Bronchial epithelial cell (primary cell): ENCODE results near the gene SIGLEC8. TPM values are rescaled to one million over a fixed set of nuclear protein-coding genes. Genes with fewer than 3 reads are reported as not detected.

Source experiments
- DNase-seq: peaks from one replicate; pipeline ENCODE4 v3.0.0-alpha.2; 2010; ENCODE audit warnings: low read depth
- FAIRE-seq: peaks from 2 replicates; lab custom pipeline; 2011; peaks lifted over from hg19 to GRCh38; lab: Jason Lieb, UNC
- H3K27me3 ChIP-seq: 2 replicates; pipeline ENCODE4 v1.5.1; 2011; ENCODE audit warnings: low read length; ENCODE audit not compliant: control insufficient read depth, insufficient read depth
- H3K36me3 ChIP-seq: 2 replicates; pipeline ENCODE4 v1.5.1; 2011; ENCODE audit warnings: low read length; ENCODE audit not compliant: control insufficient read depth, insufficient read depth
- H3K4me3 ChIP-seq: 2 replicates; pipeline ENCODE4 v1.5.1; 2011; ENCODE audit warnings: mild to moderate bottlenecking, low read depth, low read length, control low read depth
- total RNA-seq: library from RNA; depleted of rRNA; stranded (reverse); fragments of >200 nt; gene quantifications from 2 replicates; pipeline ENCODE4 v1.2.1, GENCODE V29; 2014
- TF ChIP-seq, protein P1 (sequence below): IDR thresholded peaks from 2 replicates; pipeline ENCODE4 v1.5.1; 2011; ENCODE audit warnings: mild to moderate bottlenecking, moderate library complexity, low read length, control low read depth, inconsistent platforms; ENCODE audit not compliant: insufficient read depth, severe bottlenecking

The SIGLEC8 gene
- total RNA-seq, 1 donor from 2014 or later: not detected

DNA sequence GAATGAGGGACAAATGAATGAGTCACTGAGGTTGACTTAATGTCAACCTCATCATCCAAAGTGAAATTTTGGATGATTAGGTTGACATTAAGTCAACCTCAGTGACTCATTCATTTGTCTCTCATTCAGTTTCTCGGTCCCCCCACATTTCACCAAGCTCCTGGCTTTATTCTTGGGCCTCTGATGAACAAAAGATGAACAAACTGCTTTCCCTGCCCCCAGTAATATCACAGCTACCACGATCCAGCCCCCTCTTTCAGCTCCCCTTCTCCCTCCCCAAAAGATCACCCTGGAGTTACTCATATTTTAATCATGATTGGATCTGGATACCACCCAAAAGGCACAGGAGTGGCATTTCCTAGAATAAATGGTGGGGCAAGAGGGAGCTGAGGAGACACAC is 30.9 kb upstream of the SIGLEC8 start:
- H3K36me3 ChIP-seq: no peaks in the 10 kb centered on the region
- H3K27me3 ChIP-seq: no peaks in the 10 kb centered on the region
- TF ChIP-seq, protein P1, sequence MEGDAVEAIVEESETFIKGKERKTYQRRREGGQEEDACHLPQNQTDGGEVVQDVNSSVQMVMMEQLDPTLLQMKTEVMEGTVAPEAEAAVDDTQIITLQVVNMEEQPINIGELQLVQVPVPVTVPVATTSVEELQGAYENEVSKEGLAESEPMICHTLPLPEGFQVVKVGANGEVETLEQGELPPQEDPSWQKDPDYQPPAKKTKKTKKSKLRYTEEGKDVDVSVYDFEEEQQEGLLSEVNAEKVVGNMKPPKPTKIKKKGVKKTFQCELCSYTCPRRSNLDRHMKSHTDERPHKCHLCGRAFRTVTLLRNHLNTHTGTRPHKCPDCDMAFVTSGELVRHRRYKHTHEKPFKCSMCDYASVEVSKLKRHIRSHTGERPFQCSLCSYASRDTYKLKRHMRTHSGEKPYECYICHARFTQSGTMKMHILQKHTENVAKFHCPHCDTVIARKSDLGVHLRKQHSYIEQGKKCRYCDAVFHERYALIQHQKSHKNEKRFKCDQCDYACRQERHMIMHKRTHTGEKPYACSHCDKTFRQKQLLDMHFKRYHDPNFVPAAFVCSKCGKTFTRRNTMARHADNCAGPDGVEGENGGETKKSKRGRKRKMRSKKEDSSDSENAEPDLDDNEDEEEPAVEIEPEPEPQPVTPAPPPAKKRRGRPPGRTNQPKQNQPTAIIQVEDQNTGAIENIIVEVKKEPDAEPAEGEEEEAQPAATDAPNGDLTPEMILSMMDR: no peak
- DNase-seq (no peak), FAIRE-seq (no peak)
- no peak overlapping the region for H3K4me3 ChIP-seq

GRCh38 chr19:51488491-51488890 is 30.2 kb upstream of the SIGLEC8 start:
- Histone ChIP-seq H3K36me3 (no peaks in the 10 kb centered on the region), H3K27me3 (no peaks in the 10 kb centered on the region), H3K4me3 (no peak overlapping the region)
- TF ChIP-seq, protein P1: no peak
- DNase-seq (no peak), FAIRE-seq (no peak)

GRCh38 chr19:51485960-51486660 is 27.9 kb upstream of the SIGLEC8 start:
- Histone ChIP-seq H3K36me3 (no peaks in the 10 kb centered on the region), H3K4me3 (no peak overlapping the region), H3K27me3 (no peaks in the 10 kb centered on the region)
- TF ChIP-seq, protein P1: no peak
- DNase-seq (no peak), FAIRE-seq (peak; percentile 18)

DNA sequence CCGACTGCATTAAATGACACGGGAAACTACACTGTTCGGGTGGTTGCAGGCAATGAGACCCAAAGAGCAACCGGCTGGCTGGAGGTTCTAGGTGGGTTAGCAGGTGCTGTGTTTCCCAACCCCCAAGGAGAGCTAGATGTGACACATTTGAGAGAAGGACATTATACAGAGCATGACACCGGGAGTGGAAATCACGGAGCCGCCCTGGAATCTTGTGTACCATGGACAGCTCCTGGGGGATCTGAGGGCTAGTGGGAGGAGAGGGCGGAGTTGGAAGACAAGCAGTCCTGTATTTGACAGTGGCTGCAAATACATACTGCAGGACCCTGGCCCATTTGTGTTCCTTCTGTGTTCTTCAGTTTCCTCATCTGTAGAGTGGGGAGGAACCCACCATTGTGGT is 22.3 kb upstream of the SIGLEC8 start:
- Histone ChIP-seq H3K4me3 (no peak overlapping the region), H3K27me3 (no peaks in the 10 kb centered on the region), H3K36me3 (no peaks in the 10 kb centered on the region)
- TF ChIP-seq, protein P1: no peak
- FAIRE-seq (no peak), DNase-seq (no peak)

DNA sequence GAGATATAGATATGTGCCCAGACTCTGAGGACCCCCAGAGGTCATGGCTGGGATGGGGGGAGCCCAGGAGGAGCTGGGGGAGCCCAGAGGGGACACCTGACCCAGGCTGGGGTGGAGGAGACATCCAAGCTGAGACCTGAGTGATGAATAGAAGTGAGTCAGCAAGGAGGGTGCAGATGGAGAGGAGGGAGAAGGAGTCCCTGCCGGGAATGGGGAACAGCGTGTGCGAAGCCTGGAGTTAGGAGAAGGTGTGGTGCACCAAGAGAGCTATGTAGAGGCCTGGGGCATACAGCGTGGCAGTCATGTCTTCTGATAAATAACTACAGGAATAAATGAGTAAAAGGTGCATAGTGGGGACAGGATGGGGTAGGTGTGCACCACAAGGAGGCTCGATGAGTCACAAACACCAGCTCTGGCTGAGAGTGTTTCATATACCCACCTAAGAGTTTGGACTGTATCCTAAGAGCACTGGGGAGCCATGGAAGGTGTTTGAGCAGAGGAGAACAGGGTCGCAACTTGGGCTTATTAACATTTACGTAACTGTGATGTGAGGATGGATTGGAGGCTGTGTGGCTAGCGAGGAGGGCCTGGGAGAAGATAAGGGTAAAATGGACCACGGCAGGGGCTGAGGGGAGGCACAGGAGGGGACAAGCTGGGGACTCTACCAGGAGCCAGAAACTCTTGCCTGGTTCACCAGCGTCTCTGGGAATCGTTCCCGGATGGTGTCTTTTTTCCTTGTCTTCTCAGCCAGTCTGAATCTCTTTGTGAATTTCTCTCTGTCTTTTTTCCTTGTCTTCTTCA is 21.5 kb upstream of the SIGLEC8 start:
- FAIRE-seq (peak; percentile 55), DNase-seq (no peak)
- no peaks in the 10 kb centered on the region for H3K36me3 ChIP-seq
- H3K27me3 ChIP-seq: no peaks in the 10 kb centered on the region
- TF ChIP-seq, protein P1: no peak
- H3K4me3 ChIP-seq: no peak overlapping the region
